NOMO-1 (cell line): ENCODE data around the gene INSRR.

ENCODE experiments used
- DNase-seq, 2 experiments: peaks; one replicate each; lab custom pipeline; 2025; ENCODE audit not compliant: unreplicated experiment in 2 of 2; lab: John Stamatoyannopoulos, UW

INSRR gene

GRCh38 chr1:156854634-156855033 lies 4.3 kb downstream of the INSRR start:
- no peak for DNase-seq

GRCh38 chr1:156853761-156854160 lies 5.2 kb downstream of the INSRR start:
- no peak for DNase-seq

- DNase-seq: no peak
Observed at GRCh38 chr1:156852418-156852874, 6.5 kb downstream of the INSRR start.

DNA sequence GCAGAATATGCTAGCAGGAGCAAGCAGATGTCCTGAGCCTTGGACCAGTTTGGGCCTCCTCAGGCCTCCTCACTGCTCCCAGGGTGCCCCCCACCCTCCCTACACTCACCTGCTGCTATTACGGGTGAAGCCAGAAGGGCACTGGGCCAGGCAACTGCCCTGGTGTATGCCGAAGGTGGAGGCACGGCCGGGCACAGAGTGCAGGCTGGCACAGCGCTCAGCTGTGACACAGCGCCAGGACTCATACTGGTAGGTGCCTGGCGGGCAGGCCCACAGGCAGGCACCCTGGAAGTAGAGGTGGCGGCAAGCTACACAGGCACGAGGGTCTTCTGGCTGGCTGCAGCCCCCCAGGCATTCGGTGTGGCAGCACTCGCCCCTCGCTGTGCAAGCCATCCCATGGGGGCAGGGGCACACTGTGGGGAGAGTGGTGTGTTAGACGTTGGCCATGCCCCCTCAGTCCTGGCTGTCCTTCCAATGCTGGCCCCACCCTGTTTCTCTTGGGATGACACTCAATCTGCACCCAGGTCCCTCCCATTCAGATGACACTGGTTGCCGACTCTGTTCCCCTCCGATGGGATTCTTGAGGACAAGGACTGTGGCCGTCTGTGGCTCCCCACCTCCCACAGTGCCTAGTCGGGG lies 7.0 kb downstream of the INSRR start:
- DNase-seq: no peak

- DNase-seq: no peak
Observed at GRCh38 chr1:156849151-156849496, 9.8 kb downstream of the INSRR start.

DNA sequence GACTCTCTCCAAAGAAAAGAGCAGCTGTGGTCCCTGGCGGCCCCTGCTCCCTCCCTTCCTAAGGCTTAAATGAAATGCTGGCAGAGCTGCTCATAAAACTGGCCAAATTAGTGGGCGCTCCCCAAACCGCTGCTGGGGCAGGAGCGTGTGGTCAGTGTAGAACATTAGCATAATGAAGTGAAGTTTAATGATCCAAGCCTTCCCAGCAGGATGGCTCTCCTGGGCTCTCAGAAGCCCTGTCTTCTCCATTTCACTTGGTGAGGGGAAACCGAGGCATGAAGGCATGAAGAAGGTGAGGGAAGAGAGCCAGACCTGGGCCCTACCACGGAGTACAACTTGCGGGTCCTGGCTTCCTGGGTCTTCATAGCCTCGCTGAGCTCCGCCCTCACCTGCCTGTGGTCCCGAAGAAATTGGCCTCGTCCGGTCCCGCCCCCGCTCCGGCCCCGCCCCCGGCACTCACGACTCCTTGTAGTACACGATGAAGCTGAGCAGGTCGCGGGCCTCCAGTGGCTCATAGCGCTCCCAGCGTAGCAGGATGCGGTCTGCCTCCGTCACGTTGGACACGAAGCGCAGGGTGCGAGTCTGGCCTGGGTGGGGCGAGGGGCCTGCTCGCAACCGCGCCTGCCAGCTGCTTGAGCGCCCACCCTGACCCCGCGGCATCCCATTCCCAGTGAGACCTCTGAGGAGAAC lies 10.3 kb downstream of the INSRR start:
- DNase-seq: no peak

- DNase-seq: no peak
Observed at GRCh38 chr1:156847591-156848460, 11.1 kb downstream of the INSRR start.

GRCh38 chr1:156846643-156847042 lies 12.3 kb downstream of the INSRR start:
- DNase-seq: no peak

DNA sequence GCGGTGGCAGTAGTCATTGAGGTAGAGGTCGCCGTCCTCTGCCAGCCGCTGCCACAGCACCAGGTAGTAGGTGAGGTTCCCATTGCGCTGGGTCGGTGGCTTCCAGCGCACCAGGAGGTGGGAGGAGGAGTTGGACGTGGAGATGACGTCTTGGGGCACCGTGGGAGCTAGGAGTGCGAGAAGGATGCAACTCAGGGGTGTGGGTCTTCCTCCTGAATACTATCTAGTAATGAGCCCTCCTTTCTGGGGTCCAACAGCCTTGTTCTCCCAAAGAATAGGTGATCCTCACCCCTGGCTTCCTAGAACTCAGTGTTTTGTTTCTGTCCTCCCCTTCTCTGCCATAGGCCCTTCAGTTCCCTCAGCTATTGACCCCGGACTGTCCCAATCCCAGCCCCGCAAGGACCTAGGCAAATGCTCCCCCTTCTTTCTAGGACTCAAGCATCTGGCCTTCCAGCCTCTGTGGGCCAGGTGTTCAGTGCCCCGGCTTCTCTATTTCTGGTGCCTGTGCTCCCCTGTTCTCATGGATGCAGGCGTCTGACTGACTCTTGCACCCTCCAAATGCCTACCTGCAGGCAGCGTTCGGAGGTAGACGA lies 12.9 kb downstream of the INSRR start:
- DNase-seq: no peak

GRCh38 chr1:156845055-156845952 lies 13.6 kb downstream of the INSRR start:
- DNase-seq: no peak

- no peak for DNase-seq
Observed at GRCh38 chr1:156844638-156845037, 14.3 kb downstream of the INSRR start.

DNA sequence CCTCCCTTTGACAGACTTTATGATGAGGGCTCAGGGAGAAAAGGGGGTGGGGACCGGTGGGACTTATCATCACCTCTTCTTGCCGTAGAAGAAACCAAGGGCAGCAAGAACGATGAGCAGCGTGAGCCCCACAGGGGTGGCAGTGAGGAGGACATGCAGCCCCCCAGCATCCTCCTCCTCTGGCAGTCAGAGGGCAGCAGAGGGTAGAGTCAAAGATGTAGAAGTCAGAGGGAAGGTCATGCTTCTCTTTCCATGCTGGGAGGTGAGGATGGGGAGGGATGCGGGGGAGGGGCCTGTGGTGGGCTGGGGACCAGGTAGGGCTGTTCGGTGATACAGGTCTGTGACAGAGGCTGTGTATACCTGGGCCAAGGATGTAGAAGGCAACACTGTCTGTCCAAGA lies 14.8 kb downstream of the INSRR start:
- DNase-seq: no peak

GRCh38 chr1:156842618-156843300 lies 16.2 kb downstream of the INSRR start:
- DNase-seq: no peak

DNA sequence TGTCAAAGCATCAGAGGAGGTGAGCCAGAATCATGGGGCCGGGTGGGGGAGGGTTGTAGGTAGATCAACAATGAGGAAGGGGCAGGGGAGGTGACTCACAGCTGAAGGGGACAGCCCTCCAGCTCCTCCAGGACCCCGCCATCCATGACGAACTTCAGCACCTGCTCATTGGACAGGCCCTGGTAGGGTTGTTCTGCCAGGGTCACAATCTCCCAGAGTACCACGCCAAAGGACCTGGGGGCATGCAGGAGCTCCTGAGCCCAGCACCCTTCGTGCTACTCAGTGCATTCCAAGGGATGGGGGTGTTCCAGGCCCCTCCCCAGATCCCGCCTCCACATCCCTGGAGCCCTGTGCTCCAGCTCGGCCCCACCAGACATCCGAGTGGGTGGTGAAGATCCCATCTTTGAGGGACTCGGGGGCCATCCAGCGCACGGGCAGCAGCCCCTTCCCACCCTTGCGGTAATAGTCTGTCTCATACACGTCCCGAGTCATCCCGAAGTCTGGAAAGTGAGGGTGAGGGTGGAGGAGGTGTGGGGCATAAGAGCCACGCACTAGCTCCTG lies 17.5 kb downstream of the INSRR start:
- no peak for DNase-seq

DNA sequence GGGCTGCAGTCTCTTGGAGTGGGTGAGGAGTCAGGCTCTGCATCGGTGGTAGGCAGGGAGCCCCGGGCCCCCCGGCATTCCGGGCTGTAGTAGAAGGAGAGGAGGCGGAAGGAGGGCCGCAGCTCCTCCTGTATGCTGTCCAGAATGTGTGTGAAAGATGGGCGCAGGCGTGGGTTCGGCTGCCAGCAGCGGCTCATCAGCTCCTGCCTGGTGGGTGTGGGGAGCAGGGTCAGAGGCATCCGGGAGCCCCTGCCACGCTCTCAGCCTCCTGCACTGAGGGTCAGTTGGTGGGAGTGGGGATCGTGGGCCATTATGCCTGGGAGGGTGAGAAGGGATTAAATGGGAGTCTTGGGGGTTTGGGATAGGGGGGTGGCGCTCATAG lies 18.0 kb downstream of the INSRR start:
- no peak for DNase-seq

GRCh38 chr1:156840186-156840897 lies 18.6 kb downstream of the INSRR start:
- no peak for DNase-seq

DNA sequence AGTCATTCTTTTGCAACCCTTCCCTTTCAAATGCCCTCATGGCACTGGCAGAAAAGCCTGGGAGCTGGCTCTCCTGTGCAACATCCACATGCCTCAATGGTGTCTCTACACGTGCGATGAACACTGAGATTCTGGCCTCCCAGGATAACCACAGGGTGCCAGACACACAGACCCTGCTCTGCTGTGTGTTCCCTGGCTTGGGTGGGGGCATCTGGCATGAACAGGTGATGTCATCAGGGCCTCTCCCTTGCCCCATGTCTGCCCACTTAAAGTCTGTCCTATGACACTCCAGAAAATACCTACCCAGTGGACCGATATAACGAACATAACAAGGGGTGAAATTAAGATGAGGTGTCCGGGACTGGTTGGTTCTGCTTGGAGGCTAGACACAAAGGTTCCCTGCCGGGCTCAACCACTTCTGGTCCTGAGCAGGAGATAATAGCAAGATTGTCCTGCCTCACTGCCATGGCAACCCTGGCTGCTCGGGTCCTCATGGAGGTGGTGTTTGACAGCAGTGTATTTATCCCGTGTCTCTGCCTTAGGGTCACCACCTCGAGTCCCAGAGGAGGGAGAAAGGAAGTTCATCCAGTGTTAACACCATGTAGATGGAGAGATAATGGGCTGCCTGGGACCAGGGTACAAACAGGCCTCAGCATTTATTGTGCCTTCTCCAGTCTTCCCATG lies 19.3 kb downstream of the INSRR start:
- DNase-seq: no peak

DNA sequence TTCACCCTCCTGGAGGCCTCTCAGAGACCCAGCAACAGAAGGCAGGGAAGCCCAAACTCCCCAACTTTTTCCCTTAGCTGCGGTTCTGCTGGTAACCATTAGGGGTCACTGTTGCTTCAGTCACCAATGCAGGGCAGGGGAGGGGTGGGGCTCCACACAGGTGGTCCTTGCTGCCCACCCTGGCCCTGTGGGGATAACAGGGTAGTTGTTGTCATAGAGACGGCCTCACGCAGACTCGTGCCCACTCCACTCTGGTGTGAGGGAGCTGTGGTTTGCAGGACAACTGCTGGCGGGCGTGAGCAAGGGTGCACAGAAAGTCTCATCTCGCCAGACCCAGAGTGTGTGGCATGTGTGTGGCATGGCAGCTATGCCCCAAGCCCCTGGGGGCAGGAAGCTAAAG lies 19.9 kb downstream of the INSRR start:
- no peak for DNase-seq
